Cardiac fibroblast (primary cell): ENCODE results near the gene MEOX1.

Experiments
- DNase-seq, 2 donors: peaks; one replicate each; pipeline versions ENCODE4 v3.0.0 to v3.0.0-alpha.2; 2010; ENCODE audit warnings: low read depth in 2 of 2
- H3K4me3 ChIP-seq, 2 donors: replicated peaks in 1 of 2; 1 replicate in 1 of 2; 2 replicates in 1 of 2; pipeline ENCODE4 v1.5.1; 2011; ENCODE audit warnings: low read depth in 2 of 2, low read length in 2 of 2, mild to moderate bottlenecking in 2 of 2, moderate library complexity in 1 of 2
- TF ChIP-seq, protein P1 (sequence below): IDR thresholded peaks from one replicate; pipeline ENCODE4 v1.5.1; 2011; ENCODE audit warnings: low read depth, mild to moderate bottlenecking, low read length, inconsistent platforms

Gene MEOX1

DNA sequence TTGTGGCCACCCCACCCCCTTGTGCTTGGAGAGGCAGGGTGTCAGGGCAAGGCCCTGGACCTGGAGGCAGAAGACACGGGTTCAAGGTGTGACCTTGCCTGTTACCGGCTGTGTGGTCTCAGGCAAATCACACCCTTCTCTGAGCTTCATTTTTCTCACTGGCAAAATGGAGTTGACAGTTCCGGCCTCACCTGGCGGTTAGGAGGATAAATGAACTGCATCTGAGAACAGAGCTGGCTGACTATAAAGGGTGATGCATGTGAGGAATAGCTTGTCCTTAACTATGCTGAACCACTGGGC, 4.2 kb upstream of the MEOX1 start:
- H3K4me3 ChIP-seq = no peak overlapping the region
- no peak for DNase-seq
- TF ChIP-seq, protein P1, sequence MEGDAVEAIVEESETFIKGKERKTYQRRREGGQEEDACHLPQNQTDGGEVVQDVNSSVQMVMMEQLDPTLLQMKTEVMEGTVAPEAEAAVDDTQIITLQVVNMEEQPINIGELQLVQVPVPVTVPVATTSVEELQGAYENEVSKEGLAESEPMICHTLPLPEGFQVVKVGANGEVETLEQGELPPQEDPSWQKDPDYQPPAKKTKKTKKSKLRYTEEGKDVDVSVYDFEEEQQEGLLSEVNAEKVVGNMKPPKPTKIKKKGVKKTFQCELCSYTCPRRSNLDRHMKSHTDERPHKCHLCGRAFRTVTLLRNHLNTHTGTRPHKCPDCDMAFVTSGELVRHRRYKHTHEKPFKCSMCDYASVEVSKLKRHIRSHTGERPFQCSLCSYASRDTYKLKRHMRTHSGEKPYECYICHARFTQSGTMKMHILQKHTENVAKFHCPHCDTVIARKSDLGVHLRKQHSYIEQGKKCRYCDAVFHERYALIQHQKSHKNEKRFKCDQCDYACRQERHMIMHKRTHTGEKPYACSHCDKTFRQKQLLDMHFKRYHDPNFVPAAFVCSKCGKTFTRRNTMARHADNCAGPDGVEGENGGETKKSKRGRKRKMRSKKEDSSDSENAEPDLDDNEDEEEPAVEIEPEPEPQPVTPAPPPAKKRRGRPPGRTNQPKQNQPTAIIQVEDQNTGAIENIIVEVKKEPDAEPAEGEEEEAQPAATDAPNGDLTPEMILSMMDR = no peak

DNA sequence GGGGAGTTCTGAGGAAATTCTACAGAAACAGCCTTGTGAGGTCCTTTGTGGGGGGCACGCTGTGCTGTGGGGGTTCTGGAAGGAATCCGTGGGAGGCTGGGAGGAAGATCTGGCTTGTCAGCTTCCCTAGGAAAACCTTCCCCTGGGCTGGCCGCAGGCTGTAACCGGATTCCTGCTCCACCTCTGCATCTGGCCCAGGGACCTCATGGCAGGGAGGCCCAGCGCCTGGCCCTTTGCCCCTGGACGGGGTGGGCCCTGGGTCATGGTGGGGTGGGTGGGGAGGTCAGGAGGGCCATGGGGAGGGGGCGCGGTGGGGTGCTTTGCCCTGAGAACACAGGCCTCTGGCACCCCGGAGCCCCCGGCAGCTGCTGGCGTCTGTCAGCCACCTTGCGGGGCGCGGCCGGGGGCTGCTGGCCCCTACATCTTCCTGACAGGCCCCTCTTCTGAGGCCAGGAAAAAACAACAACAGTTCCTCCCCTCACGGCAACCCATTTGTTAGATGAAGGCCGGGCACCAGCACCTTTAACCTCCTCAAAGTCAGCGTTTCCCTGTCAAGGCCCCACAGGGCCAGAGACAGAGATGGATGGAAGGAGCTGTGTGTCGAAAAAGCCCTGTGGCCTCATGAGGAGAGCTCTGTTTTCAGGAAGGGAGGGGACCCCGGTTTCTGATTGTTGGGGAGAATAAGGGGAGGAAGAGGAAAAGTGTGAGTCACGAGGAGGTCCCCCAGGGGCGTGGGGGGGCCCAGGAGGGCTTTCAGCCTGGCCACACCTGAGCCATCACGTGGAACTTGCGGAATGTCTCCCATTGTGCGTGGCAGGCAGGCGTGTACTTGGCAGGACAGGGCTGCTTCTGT, 3.6 kb upstream of the MEOX1 start:
- TF ChIP-seq, protein P1 = no peak
- no peak overlapping the region for H3K4me3 ChIP-seq
- DNase-seq = no peak

DNA sequence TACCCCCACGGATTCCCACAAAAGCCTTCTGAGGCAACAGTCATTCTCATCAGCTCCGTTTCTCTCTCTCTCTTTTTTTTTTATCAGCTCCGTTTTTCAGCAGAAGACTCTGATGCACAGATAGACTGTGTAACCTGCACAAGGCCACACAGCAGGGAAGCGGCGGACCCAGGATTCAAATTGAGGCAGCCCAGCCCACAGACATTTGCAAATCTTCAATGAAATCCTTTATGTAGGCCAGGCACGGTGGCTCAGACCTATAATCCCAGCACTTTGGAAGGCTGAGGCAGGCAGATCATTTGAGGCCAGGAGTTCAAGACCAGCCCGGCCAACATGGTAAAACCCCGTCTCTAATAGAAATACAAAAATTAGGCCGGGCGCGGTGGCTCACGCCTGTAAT, 2.4 kb upstream of the MEOX1 start:
- TF ChIP-seq, protein P1 = no peak
- H3K4me3 ChIP-seq = no peak overlapping the region
- no peak for DNase-seq

DNA sequence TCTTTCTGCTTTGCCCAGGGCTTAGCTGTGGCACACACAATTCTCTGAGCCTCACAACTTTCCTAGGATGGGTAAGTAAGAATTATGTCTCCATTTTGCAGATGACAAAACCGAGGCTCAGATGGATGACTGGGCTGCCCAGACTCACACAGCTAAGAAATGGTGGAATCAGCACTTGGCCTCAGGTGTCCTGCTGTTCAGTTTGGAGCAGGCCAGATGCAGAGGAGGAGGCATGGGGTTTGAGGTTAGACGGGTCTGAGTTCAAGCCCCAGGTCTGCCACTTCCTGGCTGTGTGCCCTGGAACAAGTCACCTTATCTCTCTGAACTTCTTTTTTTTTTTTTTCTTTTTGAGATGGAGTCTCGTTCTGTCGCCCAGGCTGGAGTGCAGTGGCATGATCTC, 1.7 kb upstream of the MEOX1 start:
- no peak for DNase-seq
- TF ChIP-seq, protein P1 = no peak
- no peak overlapping the region for H3K4me3 ChIP-seq

DNA sequence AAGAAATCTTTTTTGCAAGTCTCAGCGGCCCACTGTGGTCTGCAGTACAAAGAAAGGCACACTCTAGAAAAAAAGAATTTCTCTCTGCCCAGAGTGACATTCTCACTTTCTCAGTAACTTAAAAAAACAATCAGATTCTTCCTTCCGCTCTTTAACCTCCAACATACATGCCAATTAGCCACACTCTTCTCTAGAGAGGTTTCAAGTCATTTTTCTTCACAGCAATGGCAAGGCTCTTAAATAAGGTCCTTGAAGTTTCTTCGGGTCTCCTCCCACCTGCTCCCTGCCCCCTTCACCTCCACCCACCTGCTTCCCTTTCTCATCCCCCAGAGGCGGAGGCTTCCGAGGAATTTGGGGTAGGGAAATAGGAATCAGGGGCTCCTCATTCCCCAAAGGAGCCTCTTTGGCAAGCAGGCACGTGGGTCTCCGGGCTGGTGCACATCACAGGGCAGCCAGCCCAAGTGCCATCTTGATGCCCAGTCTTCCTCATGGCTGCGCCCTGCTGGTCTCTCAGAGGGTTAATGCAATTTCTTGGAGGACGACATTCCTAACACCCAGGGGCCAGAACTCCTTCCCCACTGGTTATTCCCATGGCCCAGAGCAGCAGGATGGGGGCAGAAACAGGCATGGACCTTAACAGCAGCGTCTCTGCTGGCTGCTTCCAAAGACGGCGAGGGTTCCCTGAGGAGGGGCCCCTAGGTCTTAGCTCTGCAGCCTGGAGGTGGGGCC, 855 bp upstream of the MEOX1 start:
- no peak for DNase-seq
- TF ChIP-seq, protein P1 = no peak
- no peak overlapping the region for H3K4me3 ChIP-seq

DNA sequence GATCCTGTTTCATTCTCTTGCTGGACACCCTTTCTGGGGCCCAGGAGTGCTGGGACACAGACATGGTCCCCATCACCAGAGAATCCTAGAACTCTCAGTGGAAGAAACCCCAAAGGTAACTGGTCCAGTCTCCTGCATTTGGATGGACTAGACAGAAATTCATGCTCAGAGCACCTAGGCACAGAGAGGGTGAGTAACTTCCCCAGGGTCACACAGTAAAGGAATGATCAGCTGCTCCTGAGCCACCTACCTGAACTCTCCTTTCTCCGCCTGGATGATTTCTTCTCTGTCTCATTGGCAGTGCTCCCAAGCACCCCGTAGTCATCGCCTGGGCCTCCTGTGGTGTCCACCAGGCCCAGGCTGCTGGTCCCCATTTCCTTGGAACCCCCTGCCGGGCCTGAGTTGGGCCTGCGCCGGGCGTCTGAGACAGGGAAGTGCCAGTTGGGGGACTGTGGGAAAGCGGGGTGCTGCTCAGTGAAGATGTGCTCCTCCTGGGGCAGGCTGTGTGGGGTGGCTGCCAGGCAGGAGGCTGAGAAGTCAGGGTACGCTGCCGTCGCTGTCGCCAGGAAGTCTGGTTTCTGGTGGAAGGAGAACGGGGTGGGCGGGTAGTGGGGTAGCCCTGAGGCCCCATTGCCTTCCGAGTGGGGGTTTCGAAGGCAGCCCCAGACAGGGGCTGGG, 767 bp downstream of the MEOX1 start:
- H3K4me3 ChIP-seq = no peak overlapping the region
- TF ChIP-seq, protein P1 = no peak
- no peak for DNase-seq
